ENCODE data around the gene BEX3.
"Not testable (repeated sequence)": the region's sequence is repeated elsewhere in the genome, so short reads cannot be mapped to it uniquely, and the experiment has no call there.

BEX3 gene
- 8.4 to 10.4 reads per million in 2 donors for total RNA-seq

- peak; percentile 15 for DNase-seq
Measured at GRCh38 chrX:103376118-103376978, at the start of gene BEX3. Gene BEX3 (plus strand): TSS chrX:103376538. CDS start chrX:103377522, 984 bp downstream.

- DNase-seq: no peak
Measured at GRCh38 chrX:103329991-103330390, 46.3 kb upstream of the BEX3 start, which contains the start of gene TCEAL7. Gene TCEAL7 (plus strand): TSS chrX:103330239. CDS start chrX:103331404, 1,165 bp downstream.

- no peak for DNase-seq
Measured at GRCh38 chrX:103330681-103331288, 45.6 kb upstream of the BEX3 start.

GRCh38 chrX:103338663-103339062 lies 37.7 kb upstream of the BEX3 start:
- no peak for DNase-seq

GRCh38 chrX:103343105-103343504 lies 33.2 kb upstream of the BEX3 start:
- DNase-seq: no peak

DNA sequence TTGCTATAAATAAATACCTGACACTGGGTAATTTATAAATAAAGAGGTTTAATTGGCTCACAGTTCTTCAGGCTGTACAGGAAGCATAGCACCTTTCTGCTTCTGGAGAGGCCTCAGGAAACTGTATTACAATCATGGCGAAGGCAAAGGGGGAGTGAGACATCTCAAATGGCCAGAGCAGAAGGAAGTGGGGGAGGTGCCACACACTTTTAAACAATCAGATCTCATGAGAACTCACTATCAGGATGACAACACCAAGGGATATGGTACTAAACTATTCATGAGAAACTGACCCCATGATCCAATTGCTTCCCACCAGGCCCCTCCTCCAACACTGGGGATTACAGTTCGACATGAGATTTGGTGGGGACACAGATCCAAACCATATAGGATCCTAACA lies 31.7 kb upstream of the BEX3 start:
- DNase-seq: no peak

- no peak for DNase-seq
Measured at GRCh38 chrX:103347682-103348397, 28.5 kb upstream of the BEX3 start.

DNA sequence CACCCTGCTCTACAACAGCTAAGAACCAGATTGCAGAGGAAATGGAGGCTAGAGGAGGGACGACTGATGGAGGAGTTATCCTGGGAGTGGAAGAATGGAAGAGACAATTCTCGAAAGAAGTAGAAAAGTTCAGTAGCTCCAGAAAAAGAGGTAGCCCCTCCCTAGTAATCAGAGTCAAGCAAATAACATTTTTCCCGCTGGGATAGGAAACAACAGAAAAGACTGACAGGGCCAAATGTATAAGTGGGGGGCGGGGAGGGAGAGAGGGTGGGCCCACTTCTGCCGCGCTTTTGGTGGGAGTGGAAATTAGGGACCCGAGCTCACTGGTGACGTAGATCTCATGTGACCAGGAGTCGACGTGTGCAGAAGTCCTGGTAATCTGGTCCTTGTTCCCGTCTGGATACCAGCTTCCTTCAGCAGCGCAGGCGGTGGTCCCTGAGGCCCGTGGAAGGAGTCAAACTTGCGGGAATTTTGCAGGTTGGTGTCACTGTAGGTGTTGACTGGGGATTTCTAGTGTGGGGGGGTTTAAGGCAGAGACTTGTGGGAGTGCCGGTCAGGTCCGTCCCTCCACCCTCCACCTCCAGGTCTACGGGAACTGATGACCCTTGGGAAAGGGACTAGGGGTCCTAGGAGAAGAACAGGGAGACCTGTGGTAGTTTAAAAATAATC lies 20.1 kb upstream of the BEX3 start, which contains the start of gene TCEAL9:
TSS of gene TCEAL9 (plus strand) at position 377 of the 669 bp plus-strand sequence. CDS start 1,179 bp downstream, outside the sequence.
- DNase-seq: no peak

GRCh38 chrX:103356858-103357257 lies 19.5 kb upstream of the BEX3 start:
- no peak for DNase-seq

- no peak for DNase-seq
Measured at GRCh38 chrX:103357871-103358270, 18.5 kb upstream of the BEX3 start.

GRCh38 chrX:103359605-103360004 lies 16.7 kb upstream of the BEX3 start:
- DNase-seq: not testable (repeated sequence)

- DNase-seq: no peak
Measured at GRCh38 chrX:103360092-103360491, 16.2 kb upstream of the BEX3 start.

- no peak for DNase-seq
Measured at GRCh38 chrX:103360916-103361315, 15.4 kb upstream of the BEX3 start.

GRCh38 chrX:103361798-103362197 lies 14.5 kb upstream of the BEX3 start:
- DNase-seq: no peak

DNA sequence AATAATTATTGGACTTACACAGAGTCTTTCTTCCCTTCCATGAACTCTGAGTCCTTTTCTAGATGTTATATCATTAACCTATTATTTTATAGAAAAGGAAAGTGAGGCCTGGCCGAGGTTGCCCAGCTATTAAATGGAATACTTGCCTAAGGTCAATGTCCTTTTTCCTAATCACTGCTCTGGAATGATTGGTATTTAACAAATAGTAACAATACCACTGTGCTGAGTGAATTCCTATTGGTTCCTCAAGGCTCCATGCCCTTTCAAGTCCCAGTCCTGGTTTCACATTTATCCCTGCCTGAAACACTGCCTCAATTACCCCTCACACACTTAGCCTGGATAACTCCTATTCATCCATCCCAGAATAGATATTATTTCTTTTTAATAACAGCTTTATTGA lies 13.9 kb upstream of the BEX3 start:
- no peak for DNase-seq

DNA sequence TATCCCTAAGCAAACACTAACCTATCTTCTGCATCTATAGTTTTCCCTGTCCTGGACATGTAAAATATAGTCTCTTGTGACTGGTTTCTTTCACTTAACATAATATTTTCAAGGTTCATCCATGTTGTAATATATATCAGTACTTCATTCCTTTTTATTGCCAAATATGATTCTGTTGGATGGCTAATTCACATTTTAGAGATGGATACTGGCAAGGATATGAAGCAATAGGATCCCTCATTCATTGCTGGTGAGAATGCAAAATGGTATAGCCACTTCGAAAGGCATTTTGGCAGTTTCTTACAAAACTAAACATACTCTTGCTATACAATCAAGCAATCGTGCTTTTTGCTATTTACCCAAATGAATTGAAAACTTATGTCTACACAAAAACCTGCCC lies 13.3 kb upstream of the BEX3 start:
- no peak for DNase-seq

GRCh38 chrX:103367502-103367901 lies 8.8 kb upstream of the BEX3 start:
- no peak for DNase-seq

- DNase-seq: no peak
Measured at GRCh38 chrX:103369479-103369878, 6.9 kb upstream of the BEX3 start.

DNA sequence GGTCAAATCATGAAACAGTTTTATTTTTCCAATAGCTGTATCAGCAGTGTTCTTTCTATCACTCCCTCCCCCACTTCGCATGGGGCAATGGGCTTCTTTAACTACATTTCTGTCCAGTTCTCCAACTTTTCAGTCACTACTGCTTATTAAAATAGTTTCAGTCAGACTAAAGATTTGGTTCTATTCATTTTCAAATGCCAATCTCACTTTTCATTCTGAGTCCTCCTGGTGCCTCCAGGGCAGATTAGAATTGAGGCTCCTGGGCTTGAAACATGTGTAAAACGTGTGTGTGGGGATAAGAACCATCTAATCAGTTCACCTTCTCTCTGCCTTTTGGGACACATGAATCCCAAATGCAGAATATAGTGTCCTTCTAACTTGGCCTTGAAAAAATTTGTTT lies 3.5 kb upstream of the BEX3 start:
- no peak for DNase-seq

GRCh38 chrX:103373581-103373980 lies 2.8 kb upstream of the BEX3 start:
- no peak for DNase-seq

GRCh38 chrX:103376979-103377324 lies 614 bp downstream of the BEX3 start:
- DNase-seq: no peak

DNA sequence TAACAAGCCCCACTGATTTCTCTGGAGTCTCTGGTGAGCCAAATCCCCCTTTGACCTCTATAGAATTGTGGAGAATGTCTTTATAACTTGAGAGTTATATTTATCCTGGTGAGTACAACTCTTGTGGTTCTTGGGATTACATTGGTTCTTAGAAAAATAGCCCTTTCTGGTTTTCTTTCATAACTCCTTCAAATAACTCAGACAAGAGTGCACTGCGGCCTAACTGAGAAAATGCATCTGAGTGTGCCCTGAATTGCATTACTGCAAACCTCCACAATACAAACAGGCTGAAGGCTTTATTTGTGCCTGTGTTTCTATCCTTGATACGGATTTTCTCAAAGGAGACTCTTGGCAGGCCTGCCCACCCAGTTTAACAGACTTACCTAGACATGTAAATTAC lies 2.7 kb downstream of the BEX3 start:
- DNase-seq: no peak

GRCh38 chrX:103382877-103383276 lies 6.5 kb downstream of the BEX3 start:
- no peak for DNase-seq
